Measurements from ENCODE around the gene YEATS2.

Gene YEATS2

GRCh38 chr3:183777016-183777618 is 79.5 kb downstream of the YEATS2 start:
- DNase-seq: no peak

GRCh38 chr3:183779896-183780465 is 82.4 kb downstream of the YEATS2 start:
- peak; percentile 87 to 94 (median 92) for DNase-seq

DNA sequence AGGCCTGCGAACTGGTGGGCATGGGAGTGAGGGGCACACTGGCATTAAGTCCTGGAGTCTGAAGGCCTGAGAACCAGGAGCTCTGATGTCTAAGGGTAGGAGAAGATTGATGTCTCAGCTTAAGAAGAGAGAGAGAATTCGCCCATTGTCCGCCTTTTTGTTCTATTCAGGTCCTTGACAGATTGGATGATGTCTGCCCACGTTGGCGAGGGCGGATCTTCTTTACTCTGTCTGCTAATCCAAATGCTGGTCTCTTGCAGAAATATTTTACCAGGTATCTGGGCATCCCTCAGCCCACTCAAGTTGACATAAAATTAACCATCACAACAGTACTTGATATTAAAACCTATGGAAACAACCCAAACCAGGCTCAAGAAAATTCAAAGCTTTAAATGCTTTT is 83.6 kb downstream of the YEATS2 start:
- no peak for DNase-seq

DNA sequence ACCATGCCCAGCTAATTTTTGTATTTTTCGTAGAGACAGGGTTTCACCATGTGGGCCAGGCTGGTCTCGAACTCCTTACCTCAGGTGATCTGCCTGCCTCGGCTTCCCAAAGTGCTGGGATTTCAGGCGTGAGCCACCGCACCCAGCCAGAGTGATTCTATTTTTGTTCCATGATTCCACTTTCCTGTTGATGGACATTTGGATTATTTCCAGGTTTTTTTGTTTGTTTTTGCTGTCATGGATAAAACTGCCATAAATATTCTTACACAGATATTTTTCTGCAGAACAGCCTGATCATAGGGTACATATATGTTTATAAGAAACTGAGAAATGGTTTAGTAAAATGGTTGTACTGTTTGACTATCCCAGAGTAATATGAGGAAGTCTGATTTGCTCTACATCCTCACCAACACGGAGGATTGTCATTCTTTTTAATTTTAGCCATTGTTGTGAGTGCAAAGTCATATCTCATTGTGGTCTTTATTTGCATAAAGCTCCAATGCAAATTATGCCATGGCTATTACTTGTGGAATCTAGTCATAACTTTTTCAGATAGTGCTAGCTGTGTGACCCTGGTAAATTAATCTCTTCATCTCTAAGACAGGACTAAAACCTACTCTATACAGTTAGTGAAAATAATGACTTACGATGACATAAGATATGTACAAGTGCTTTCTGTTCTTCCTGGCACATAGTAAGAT is 85.1 kb downstream of the YEATS2 start:
- DNase-seq: peak in 1 of 4 experiments; percentile 11

GRCh38 chr3:183784503-183784902 is 86.9 kb downstream of the YEATS2 start:
- peak; percentile 76 to 90 (median 85) for DNase-seq

DNA sequence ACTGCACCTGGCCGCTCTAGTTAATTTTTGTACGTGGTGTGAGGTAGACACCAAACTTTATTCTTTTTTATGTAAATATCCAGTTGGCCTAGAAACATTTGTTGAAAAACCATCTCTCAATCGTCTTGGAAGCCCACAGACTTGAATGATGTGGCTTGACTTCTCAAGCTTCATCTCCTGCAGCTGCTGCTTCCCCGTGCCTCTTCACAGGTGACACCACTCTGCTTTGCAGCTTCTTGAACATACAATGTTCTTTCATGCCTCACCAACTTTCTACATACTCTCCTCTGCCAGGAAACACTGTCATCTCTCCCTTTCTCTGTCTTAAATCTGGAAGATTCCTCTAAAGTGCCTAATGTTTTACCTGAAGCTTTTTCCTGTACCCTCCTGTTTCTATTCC is 92.2 kb downstream of the YEATS2 start:
- DNase-seq: no peak

- DNase-seq: no peak
These were observed 93.1 kb downstream of the YEATS2 start for GRCh38 chr3:183790700-183791099.

GRCh38 chr3:183792976-183793375 is 95.4 kb downstream of the YEATS2 start:
- DNase-seq: no peak

DNA sequence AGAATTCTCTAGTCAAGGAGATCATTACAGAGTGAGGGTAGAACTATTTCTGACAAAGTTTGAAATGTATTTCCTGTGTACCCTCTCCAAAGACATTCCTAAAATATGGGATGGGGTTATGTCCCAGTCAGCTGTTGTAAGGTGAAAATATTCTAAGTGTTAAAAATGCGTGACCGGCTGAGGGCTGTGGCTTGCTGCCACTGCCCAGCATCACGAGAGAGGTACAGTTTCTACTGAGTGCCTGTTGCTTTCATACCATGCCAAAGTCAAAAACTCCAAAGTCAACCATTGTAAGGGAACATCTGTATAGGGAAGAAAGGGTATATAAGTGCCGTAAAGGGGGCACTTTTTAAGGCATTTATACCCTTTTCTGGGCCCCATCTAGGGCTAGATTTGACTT is 96.9 kb downstream of the YEATS2 start:
- no peak for DNase-seq

GRCh38 chr3:183796372-183796771 is 98.8 kb downstream of the YEATS2 start:
- DNase-seq: no peak

DNA sequence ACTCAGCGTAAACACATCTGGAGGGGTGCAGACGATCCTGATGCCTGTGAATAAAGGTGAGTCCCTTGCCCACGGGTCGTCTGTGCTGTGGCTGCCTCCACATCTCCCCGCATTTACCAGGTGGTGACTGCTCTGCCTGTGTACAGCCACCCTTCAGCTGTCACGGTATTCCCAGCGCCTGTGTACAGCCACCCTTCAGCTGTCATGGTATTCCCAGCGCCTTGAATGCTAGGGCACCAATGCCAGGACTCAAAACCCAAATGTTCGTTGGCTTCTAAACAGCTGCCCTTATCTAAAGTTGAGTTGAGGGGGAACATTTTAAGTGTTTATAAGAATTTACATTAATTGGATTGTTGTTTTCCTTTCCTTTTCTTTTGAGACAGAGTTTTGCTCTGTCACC is 100.4 kb downstream of the YEATS2 start:
- no peak for DNase-seq

DNA sequence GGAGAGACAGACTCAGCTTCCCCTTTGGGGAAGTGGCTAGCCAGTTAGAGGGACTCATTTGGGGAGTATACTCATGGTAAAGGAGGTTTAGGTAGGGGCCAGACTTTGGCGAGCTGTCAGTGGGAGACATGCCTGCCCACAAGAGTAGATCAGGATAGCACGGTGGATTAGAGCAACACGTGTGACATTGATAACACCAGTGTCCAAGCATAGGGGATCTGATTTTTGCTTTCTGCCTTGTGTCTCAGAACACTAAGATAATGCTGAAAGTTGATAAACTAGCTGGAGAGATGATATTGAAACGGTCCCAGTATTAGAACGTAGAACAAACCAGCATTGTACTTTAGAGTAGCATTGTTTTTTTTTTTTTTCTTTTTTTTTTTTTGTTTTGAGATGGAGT is 101.9 kb downstream of the YEATS2 start:
- no peak for DNase-seq

- DNase-seq: no peak
These were observed 102.8 kb downstream of the YEATS2 start for GRCh38 chr3:183800243-183800863.

DNA sequence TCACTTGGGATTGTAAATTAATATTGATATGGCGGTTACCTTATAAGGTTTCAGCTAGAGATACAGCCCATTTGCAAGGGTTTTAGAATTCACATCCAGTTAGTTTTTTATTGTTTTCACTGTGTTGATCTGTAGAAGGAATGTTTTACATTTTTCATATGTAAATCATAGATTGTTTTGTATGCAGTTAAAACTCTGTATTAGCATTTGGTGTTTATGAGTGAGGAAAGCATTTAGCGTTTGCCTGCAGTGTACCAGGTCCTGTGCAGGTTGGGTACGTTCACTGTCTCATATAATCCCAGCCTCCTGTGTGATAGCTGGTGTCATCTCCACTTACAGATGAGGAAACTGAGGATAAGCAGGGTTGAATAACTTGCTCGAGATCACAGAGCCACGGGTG is 104.0 kb downstream of the YEATS2 start:
- DNase-seq: no peak

DNA sequence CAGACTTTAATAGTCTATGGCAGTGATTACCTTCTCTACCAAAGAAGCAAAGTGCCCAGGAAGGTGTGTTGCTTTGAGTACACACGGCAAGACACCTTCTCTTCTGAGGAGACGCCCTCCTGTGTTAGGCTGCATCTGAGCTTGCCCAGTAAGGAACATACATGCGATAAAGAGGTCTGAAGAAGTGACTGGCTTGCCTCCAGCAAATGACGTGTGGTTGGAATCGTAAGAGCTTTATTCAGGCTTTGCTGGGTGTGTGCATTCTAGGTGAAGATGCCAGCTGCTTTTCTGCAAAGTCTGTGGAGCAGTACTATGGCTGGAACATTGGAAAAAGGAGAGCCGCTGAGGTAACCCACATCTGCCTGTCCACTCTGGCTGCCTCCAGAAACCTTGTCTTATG is 105.4 kb downstream of the YEATS2 start:
- DNase-seq: no peak

- DNase-seq: no peak
These were observed 109.7 kb downstream of the YEATS2 start for GRCh38 chr3:183807209-183807728.

GRCh38 chr3:183807881-183808280 is 110.3 kb downstream of the YEATS2 start:
- DNase-seq: no peak

DNA sequence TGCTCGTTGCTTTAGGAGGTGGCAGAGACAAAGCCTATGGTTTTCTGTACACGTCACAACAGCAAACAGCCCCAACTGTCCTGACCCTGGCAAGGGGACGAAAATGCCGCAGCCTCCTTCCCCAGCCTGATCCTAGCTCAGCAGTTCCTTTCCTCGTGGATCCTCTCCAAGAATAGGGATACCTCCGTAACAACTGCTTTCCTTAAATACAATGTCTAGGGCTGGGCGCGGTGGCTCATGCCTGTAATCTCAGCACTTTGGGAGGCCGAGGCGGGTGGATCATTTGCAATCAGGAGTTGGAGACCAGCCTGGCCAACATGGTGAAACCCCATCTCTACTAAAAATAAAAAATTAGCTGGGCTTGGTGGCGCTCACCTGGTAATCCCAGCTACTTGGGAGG is 110.8 kb downstream of the YEATS2 start:
- DNase-seq: no peak

DNA sequence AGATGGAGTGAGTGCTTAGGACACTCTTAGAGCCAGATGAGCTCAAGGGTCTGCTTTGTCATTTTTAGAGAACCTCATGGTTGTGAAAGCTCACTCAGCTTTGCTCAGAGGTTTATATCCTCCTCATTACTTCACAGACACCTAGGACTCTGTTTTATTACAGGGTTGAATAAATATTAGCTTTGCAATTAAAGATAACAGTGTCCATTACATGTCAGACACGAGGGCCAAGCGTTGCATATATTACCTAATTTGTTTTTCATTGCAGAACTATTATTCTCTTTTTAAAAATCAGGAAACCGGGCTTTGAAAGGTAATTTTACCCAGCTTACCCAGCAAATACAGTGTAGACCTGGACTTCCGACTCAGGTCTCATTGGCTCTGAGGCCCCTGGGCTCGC is 111.7 kb downstream of the YEATS2 start:
- DNase-seq: no peak

- no peak for DNase-seq
These were observed 113.3 kb downstream of the YEATS2 start for GRCh38 chr3:183810643-183811594.

DNA sequence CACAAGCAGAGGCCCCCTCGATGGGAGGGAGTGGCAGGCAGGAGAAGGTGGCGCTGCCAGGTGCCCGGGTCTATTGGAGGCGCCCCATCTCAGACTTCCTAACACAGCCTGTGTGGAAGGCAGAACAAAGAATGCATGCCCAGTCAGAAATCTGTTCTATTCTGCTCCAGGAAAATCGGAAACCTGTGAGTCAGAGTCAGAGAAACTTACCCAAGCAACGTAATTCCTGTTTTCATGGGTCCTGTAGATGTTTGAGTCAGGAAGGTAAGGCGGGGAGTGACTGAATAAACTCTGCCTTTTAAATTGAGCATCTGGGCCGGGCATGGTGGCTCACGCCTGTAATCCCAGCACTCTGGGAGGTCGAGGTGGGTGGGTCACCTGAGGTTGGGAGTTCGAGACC is 114.0 kb downstream of the YEATS2 start:
- DNase-seq: no peak

- no peak for DNase-seq
These were observed 115.3 kb downstream of the YEATS2 start for GRCh38 chr3:183812761-183813445.
